GM21825 (cell line): ENCODE results near the gene CNTRL.
"Not testable (repeated sequence)": the region's sequence is repeated elsewhere in the genome, so short reads cannot be mapped to it uniquely, and the experiment has no call there.

Experiments used
- ATAC-seq: cut with Tn5 transposase; IDR thresholded peaks from one replicate; pipeline ENCODE4 v1.9.1; 2021; ENCODE audit warnings: mild to moderate bottlenecking, moderate library complexity; ENCODE audit not compliant: unreplicated experiment

Gene CNTRL

GRCh38 chr9:121074370-121075250, at the start of gene CNTRL:
Gene CNTRL (plus strand): TSS chr9:121074955. CDS start chr9:121088327, 13,372 bp downstream.
- peak; percentile 66 for ATAC-seq

- ATAC-seq: no peak
These were observed 48.5 kb upstream of the CNTRL start for GRCh38 chr9:121026260-121026691.

- no peak for ATAC-seq
These were observed 48.0 kb upstream of the CNTRL start for GRCh38 chr9:121026768-121027167.

GRCh38 chr9:121028285-121028684, 46.5 kb upstream of the CNTRL start:
- not testable (repeated sequence) for ATAC-seq

- no peak for ATAC-seq
These were observed 45.3 kb upstream of the CNTRL start for GRCh38 chr9:121029469-121029868.

- ATAC-seq: no peak
These were observed 40.2 kb upstream of the CNTRL start for GRCh38 chr9:121034529-121034928.

- not testable (repeated sequence) for ATAC-seq
These were observed 39.0 kb upstream of the CNTRL start for GRCh38 chr9:121035717-121036116.

DNA sequence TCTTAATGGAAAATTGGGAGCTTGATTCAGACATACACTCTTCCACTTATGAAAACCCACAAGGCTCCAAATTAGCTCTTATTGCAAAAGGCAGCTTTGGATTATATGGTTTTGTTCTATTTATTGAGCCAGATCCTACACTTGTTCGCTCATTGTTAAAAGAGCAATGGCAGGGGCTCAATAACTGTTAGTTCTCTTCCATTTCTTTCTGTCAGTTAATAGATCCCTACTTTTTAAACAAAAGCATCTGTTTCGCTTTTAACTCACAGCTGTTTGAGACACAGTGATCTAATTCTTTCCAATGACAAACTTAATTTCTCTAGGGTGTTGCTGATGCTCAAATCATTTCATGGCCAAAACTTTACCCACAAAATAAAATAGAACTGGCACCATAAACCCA, 36.4 kb upstream of the CNTRL start:
- ATAC-seq: no peak

DNA sequence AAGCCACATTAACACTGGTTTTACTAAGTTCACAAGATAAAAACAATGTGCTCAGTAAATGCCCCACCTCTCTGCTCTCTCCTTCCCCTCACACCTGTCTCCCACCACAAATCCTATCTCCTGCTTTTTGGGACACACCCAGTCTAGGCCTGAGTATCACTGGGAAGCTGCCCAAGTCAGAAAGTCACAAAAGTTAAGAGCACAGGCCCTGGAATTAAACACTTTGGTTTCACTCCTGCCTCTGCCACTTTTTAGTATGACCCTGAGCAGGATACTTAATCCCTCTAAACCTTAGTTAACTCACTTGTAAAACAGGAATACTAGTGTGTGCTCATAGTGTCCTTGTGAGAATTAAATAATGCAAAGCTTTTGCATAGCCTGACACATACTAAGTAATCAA, 36.0 kb upstream of the CNTRL start:
- ATAC-seq: no peak

DNA sequence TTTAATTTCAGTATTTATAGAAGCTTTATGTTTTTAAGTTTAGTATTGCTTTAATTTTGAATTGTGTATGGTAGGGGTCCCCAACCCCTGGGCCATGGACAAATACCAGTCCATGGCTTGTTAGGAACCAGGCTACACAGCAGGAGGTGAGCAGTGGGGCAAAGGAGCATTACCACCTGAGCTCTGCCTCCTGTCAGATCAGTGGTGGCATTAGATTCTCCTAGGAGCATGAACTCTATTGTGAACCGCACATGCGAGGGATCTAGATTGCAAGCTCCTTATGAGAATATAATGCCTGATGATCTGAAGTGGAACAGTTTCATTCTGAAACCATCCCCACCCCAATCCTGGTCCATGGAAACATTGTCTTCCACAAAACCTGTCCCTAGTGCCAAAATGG, 26.6 kb upstream of the CNTRL start:
- no peak for ATAC-seq

- ATAC-seq: no peak
These were observed 26.1 kb upstream of the CNTRL start for GRCh38 chr9:121048618-121049017.

GRCh38 chr9:121050128-121050988, 24.4 kb upstream of the CNTRL start, which contains the start of gene C5:
Gene C5 (minus strand): TSS chr9:121050275. CDS start chr9:121050246, 29 bp downstream.
- no peak for ATAC-seq

DNA sequence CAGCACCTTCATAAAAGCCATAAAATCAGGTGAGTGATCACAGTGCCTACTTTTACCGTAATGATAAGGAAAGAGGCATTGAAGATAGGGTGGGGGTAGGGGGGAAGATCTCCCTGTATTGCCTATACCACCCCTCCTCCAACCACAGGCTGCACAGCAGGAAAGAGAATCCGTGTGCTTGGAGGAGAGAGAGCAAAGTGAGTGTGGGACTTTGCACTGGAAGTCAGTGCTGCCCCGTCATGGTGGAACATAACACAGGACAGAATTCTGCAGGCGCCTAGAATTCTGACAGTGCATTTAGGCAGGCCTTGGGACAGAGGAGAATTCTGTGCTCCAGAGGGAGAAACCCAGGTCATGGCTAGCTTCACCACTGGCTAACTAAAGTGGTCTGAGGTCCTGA, 21.2 kb upstream of the CNTRL start:
- ATAC-seq: no peak

GRCh38 chr9:121055642-121056143, 19.1 kb upstream of the CNTRL start:
- ATAC-seq: no peak

GRCh38 chr9:121057821-121058220, 16.9 kb upstream of the CNTRL start:
- ATAC-seq: no peak

DNA sequence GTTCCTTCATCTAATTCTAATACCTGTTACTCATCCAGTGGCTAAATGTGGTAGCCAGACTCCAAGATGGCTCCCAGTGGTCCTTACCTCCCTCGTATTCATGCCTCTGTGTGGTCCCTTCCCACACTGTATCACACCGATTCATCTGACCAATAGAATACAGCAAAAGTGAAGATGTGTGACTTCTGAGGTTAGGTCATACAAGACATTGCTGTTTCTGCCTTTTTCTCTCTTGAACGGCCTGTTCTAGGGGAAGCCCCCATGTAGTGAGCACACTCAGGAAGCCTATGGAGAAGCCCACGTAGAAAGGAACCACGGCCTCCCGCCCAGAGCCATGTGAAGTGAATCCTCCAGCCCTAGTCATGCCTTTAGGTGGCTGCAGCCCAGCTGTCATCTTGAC, 15.2 kb upstream of the CNTRL start:
- no peak for ATAC-seq

GRCh38 chr9:121059998-121060636, 14.6 kb upstream of the CNTRL start:
- ATAC-seq: no peak

DNA sequence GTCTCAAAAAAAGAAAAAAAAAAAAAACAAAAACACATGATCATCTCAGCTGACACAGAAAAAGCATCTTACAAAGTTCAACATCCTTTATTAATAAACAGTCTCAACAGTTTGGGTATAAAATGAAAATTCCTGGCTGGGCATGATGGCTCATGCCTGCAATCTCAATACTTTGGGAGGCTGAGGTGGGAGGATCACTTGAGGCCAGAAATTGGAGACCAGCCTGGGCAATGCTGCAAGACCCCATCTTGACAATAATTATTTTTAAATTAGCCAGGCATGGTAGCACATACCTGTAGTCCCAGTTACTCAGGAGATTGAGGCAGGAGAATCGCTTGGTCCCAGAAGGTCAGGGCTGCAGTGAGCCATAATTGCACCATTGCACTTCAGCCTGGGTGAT, 7.9 kb upstream of the CNTRL start:
- ATAC-seq: no peak

GRCh38 chr9:121067640-121068039, 7.1 kb upstream of the CNTRL start:
- no peak for ATAC-seq

- no peak for ATAC-seq
These were observed 5.4 kb upstream of the CNTRL start for GRCh38 chr9:121069396-121069795.

- ATAC-seq: no peak
These were observed 3.4 kb upstream of the CNTRL start for GRCh38 chr9:121071370-121071755.
